Measurements from ENCODE around the gene DUSP14. TPM values are rescaled to one million over a fixed set of nuclear protein-coding genes. Genes with fewer than 3 reads are reported as not detected.
A peak's percentile ranks its signal among the peaks of the same experiment; 100 is the strongest.

Gene DUSP14
- total and polyA plus RNA-seq, 11 donors, result 9.9 to 39.1 (median 16.5) TPM

GRCh38 chr17:37493249-37494027, 3.7 kb downstream of the DUSP14 start:
- H3K27me3 ChIP-seq, result no peaks in the 10 kb centered on the region
- H3K36me3 ChIP-seq, result no peaks in the 10 kb centered on the region
- H3K4me3 ChIP-seq, result no peak overlapping the region
- intact Hi-C loops (cut with DNase I), result no loop called here
- ATAC-seq (no peak), DNase-seq (no peak)
- TF ChIP-seq, protein P1, sequence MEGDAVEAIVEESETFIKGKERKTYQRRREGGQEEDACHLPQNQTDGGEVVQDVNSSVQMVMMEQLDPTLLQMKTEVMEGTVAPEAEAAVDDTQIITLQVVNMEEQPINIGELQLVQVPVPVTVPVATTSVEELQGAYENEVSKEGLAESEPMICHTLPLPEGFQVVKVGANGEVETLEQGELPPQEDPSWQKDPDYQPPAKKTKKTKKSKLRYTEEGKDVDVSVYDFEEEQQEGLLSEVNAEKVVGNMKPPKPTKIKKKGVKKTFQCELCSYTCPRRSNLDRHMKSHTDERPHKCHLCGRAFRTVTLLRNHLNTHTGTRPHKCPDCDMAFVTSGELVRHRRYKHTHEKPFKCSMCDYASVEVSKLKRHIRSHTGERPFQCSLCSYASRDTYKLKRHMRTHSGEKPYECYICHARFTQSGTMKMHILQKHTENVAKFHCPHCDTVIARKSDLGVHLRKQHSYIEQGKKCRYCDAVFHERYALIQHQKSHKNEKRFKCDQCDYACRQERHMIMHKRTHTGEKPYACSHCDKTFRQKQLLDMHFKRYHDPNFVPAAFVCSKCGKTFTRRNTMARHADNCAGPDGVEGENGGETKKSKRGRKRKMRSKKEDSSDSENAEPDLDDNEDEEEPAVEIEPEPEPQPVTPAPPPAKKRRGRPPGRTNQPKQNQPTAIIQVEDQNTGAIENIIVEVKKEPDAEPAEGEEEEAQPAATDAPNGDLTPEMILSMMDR (IDR thresholded peaks at IDR 0.05), result no peak
- no peak for TF ChIP-seq POLR2A (IDR thresholded peaks at IDR 0.05)
- H3K4me1 ChIP-seq, result peaks cover 0 to 43% (median 22%) of the 10 kb centered on the region in 12 donors
- no peaks in the 10 kb centered on the region for H3K9me3 ChIP-seq
- WGBS, 4 donors, result 88 to 98% (median 92%) methylated on average over 2 of the region's 2 CpGs
- H3K27ac ChIP-seq, result peak overlapping the region in 1 of 12 donors; percentile 25

DNA sequence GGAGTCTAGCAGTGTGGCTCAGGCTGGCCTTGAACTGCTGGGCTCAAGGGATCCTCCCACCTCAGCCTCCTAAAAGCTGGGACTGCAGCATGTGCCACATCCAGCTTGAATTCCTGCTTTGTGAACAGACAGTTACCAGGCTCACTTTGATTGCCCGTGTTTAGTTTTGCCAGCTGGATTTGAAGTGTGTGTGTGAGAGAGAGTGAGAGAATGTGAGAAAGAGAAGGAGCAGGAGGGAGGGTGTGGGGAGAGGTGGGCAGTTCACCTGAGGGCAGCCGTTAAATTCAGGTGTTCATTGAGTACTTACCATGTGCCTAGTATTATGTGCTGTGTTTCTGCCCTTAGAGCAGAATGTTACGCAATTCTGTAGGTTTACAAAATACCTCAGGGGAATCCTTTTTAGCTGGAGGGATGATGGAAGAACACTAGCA, 4.7 kb downstream of the DUSP14 start:
- DNase-seq (no peak), ATAC-seq (no peak)
- intact Hi-C loops (cut with DNase I), result no loop called here
- no peak overlapping the region for H3K27ac ChIP-seq
- H3K36me3 ChIP-seq, result no peaks in the 10 kb centered on the region
- H3K4me1 ChIP-seq, result peaks cover 0 to 36% (median 18%) of the 10 kb centered on the region in 12 donors
- H3K27me3 ChIP-seq, result no peaks in the 10 kb centered on the region
- WGBS, 4 donors, result 60 to 72% (median 68%) methylated on average over 3 of the region's 3 CpGs
- TF ChIP-seq POLR2A (IDR thresholded peaks at IDR 0.05), result no peak
- TF ChIP-seq, protein P1 (IDR thresholded peaks at IDR 0.05), result no peak
- no peak overlapping the region for H3K4me3 ChIP-seq
- H3K9me3 ChIP-seq, result no peaks in the 10 kb centered on the region

DNA sequence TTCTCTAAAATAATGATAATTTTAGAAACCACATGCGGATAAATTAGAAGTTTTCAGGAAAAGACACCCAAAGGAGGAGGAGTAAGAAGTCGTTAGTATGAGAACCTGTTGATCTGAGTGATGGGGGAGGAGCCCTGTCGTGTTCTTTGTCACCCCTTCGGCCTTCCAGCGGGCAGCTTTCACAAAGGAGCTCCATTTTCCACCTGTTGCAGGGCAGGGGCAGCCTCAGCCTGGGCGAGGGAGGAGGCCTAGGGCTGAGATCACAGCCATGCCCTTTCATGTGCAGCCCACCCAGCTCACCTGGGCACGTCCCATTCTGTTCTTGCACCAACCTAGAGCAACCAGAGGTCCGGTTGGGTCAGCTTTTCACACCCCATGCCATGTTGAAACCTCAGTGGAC, 5.3 kb downstream of the DUSP14 start:
- no peak for TF ChIP-seq POLR2A (IDR thresholded peaks at IDR 0.05)
- TF ChIP-seq, protein P1 (IDR thresholded peaks at IDR 0.05), result no peak
- Histone ChIP-seq H3K27ac (no peak overlapping the region), H3K27me3 (no peaks in the 10 kb centered on the region), H3K9me3 (no peaks in the 10 kb centered on the region), H3K4me3 (no peak overlapping the region), H3K36me3 (peaks cover 0 to 4% (median 0%) of the 10 kb centered on the region in 9 donors), H3K4me1 (peaks cover 0 to 36% (median 18%) of the 10 kb centered on the region in 12 donors)
- 76 to 82% (median 77%) methylated on average over 8 of the region's 8 CpGs for WGBS, 4 donors
- no peak for DNase-seq
- no peak for ATAC-seq
- intact Hi-C loops (cut with DNase I), result no loop called here

DNA sequence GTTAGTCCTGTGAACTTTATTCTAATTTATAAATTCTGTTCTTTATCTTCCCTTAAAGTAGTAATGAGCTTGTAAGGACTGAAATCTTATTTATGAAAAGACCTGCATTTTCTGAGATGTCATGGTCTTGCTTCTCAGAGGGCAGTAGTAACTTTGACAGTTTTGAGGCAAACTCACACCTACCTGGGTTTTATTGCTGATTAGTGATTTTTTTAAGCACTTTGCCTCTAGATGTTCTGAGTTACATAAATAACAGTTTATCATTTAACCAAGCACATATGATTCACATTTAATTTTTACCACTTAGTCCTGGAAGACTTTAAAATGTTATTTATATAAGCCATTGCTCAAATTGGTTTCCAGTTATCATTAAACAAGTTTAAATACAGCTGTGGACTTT, 10.7 kb downstream of the DUSP14 start:
- no peak for ATAC-seq
- no peak for TF ChIP-seq POLR2A (IDR thresholded peaks at IDR 0.05)
- TF ChIP-seq, protein P1 (IDR thresholded peaks at IDR 0.05), result no peak
- Histone ChIP-seq H3K4me3 (no peak overlapping the region), H3K9me3 (no peaks in the 10 kb centered on the region), H3K36me3 (peaks cover 0 to 6% (median 0%) of the 10 kb centered on the region in 9 donors), H3K4me1 (peaks cover 0 to under 1% (median 0%) of the 10 kb centered on the region in 12 donors), H3K27me3 (no peaks in the 10 kb centered on the region), H3K27ac (no peak overlapping the region)
- DNase-seq, result no peak
- intact Hi-C loops (cut with DNase I), result no loop called here
